ENCODE results near the gene WDR12. TPM values are rescaled to one million over a fixed set of nuclear protein-coding genes. Genes with fewer than 3 reads are reported as not detected.
"Not testable (repeated sequence)": the region's sequence is repeated elsewhere in the genome, so short reads cannot be mapped to it uniquely, and the experiment has no call there.

Gene WDR12
- total RNA-seq, 1 experiment from 2014 or later, result 129 TPM

GRCh38 chr2:202877699-202878098, 33.8 kb downstream of the WDR12 start:
- Histone ChIP-seq H3K4me2 (ENCODE audit: low read depth, low read length, poor library complexity, severe bottlenecking) (no peak overlapping the region), H4K20me1 (ENCODE audit: insufficient read depth, low read depth, low read length) (no peaks in the 10 kb centered on the region), H3K27ac (ENCODE audit: low read length) (no peak overlapping the region), H3K9me2 (replicated peaks; ENCODE audit: insufficient read depth, low read length) (no peaks in the 10 kb centered on the region), H3K4me1 (ENCODE audit: low read length) (peaks cover 4% of the 10 kb centered on the region; the same call in 1 of the 2 replicates), H3K27me3 (ENCODE audit: low read length) (no peaks in the 10 kb centered on the region), H3K9me3 (ENCODE audit: low read length) (no peaks in the 10 kb centered on the region), H3K4me3 (ENCODE audit: low read length) (no peak overlapping the region), H3K9ac (ENCODE audit: low read length) (no peak overlapping the region), H3K79me2 (ENCODE audit: low read length) (no peaks in the 10 kb centered on the region), H3K36me3 (ENCODE audit: insufficient read depth, low read length) (peaks cover 26% of the 10 kb centered on the region), H2AFZ (ENCODE audit: low read length) (no peak overlapping the region)
- no peak for DNase-seq

GRCh38 chr2:202871300-202872141, 40.0 kb downstream of the WDR12 start, which contains the start of gene ICA1L:
ICA1L (minus strand) TSS chr2:202871766; CDS start chr2:202829009, 42,757 bp downstream.
- Histone ChIP-seq H3K79me2 (ENCODE audit: low read length) (peaks cover 10% of the 10 kb centered on the region; the same call in 1 of the 2 replicates), H4K20me1 (ENCODE audit: insufficient read depth, low read depth, low read length) (no peaks in the 10 kb centered on the region), H3K9me2 (replicated peaks; ENCODE audit: insufficient read depth, low read length) (no peaks in the 10 kb centered on the region), H2AFZ (ENCODE audit: low read length) (peak within 1 kb of the TSS; percentile 91), H3K4me3 (ENCODE audit: low read length) (peak within 1 kb of the TSS; percentile 85), H3K27me3 (ENCODE audit: low read length) (no peaks in the 10 kb centered on the region), H3K9me3 (ENCODE audit: low read length) (no peaks in the 10 kb centered on the region), H3K4me1 (ENCODE audit: low read length) (peaks cover 20% of the 10 kb centered on the region), H3K36me3 (ENCODE audit: insufficient read depth, low read length) (no peaks in the 10 kb centered on the region), H3K27ac (ENCODE audit: low read length) (peak within 1 kb of the TSS; percentile 68), H3K4me2 (ENCODE audit: low read depth, low read length, poor library complexity, severe bottlenecking) (peak within 1 kb of the TSS; percentile 89), H3K9ac (ENCODE audit: low read length) (peak within 1 kb of the TSS; percentile 79)
- peak; percentile 89 for DNase-seq

GRCh38 chr2:202870431-202871299, 40.8 kb downstream of the WDR12 start:
- H3K4me1 ChIP-seq (ENCODE audit: low read length), result peaks cover 20% of the 10 kb centered on the region
- peak; percentile 91 for DNase-seq
- H3K4me3 ChIP-seq (ENCODE audit: low read length), result peak overlapping the region; percentile 85
- H3K4me2 ChIP-seq (ENCODE audit: low read depth, low read length, poor library complexity, severe bottlenecking), result peak overlapping the region; percentile 89
- no peaks in the 10 kb centered on the region for H4K20me1 ChIP-seq (ENCODE audit: insufficient read depth, low read depth, low read length)
- peaks cover 10% of the 10 kb centered on the region; the same call in 1 of the 2 replicates for H3K79me2 ChIP-seq (ENCODE audit: low read length)
- H3K9ac ChIP-seq (ENCODE audit: low read length), result peak overlapping the region; percentile 79
- no peaks in the 10 kb centered on the region for H3K9me2 ChIP-seq (replicated peaks; ENCODE audit: insufficient read depth, low read length)
- peak overlapping the region; percentile 91 for H2AFZ ChIP-seq (ENCODE audit: low read length)
- no peaks in the 10 kb centered on the region for H3K27me3 ChIP-seq (ENCODE audit: low read length)
- peak overlapping the region; percentile 68 for H3K27ac ChIP-seq (ENCODE audit: low read length)
- H3K9me3 ChIP-seq (ENCODE audit: low read length), result no peaks in the 10 kb centered on the region
- no peaks in the 10 kb centered on the region for H3K36me3 ChIP-seq (ENCODE audit: insufficient read depth, low read length)

GRCh38 chr2:202861987-202862386, 49.5 kb downstream of the WDR12 start:
- Histone ChIP-seq H3K4me3 (ENCODE audit: low read length) (no peak overlapping the region), H3K27ac (ENCODE audit: low read length) (no peak overlapping the region)

GRCh38 chr2:202858601-202859000, 52.9 kb downstream of the WDR12 start:
- Histone ChIP-seq H3K79me2 (ENCODE audit: low read length) (0 out of 2 replicates have a peak, but pooled peaks cover 3% of the 10 kb centered on the region), H3K4me1 (ENCODE audit: low read length) (no peaks in the 10 kb centered on the region), H3K27ac (ENCODE audit: low read length) (no peak overlapping the region), H4K20me1 (ENCODE audit: insufficient read depth, low read depth, low read length) (no peaks in the 10 kb centered on the region), H2AFZ (ENCODE audit: low read length) (no peak overlapping the region), H3K9me3 (ENCODE audit: low read length) (0 out of 2 replicates have a peak, but pooled peaks cover 4% of the 10 kb centered on the region), H3K9ac (ENCODE audit: low read length) (no peak overlapping the region), H3K36me3 (ENCODE audit: insufficient read depth, low read length) (no peaks in the 10 kb centered on the region), H3K9me2 (replicated peaks; ENCODE audit: insufficient read depth, low read length) (no peaks in the 10 kb centered on the region), H3K27me3 (ENCODE audit: low read length) (no peaks in the 10 kb centered on the region), H3K4me3 (ENCODE audit: low read length) (no peak overlapping the region), H3K4me2 (ENCODE audit: low read depth, low read length, poor library complexity, severe bottlenecking) (no peak overlapping the region)
- DNase-seq, result no peak

More at GRCh38 chr2:202861987-202862386, 49.5 kb downstream of the WDR12 start:
- no peaks in the 10 kb centered on the region for H3K27me3 ChIP-seq (ENCODE audit: low read length)
- H3K79me2 ChIP-seq (ENCODE audit: low read length), result 0 out of 2 replicates have a peak, but pooled peaks cover 3% of the 10 kb centered on the region
- H3K4me2 ChIP-seq (ENCODE audit: low read depth, low read length, poor library complexity, severe bottlenecking), result no peak overlapping the region
- H3K9ac ChIP-seq (ENCODE audit: low read length), result no peak overlapping the region
- H2AFZ ChIP-seq (ENCODE audit: low read length), result no peak overlapping the region
- H3K9me3 ChIP-seq (ENCODE audit: low read length), result 0 out of 2 replicates have a peak, but pooled peaks cover 4% of the 10 kb centered on the region
- no peaks in the 10 kb centered on the region for H3K4me1 ChIP-seq (ENCODE audit: low read length)
- H3K36me3 ChIP-seq (ENCODE audit: insufficient read depth, low read length), result no peaks in the 10 kb centered on the region
- no peaks in the 10 kb centered on the region for H3K9me2 ChIP-seq (replicated peaks; ENCODE audit: insufficient read depth, low read length)
- H4K20me1 ChIP-seq (ENCODE audit: insufficient read depth, low read depth, low read length), result no peaks in the 10 kb centered on the region
- no peak for DNase-seq

GRCh38 chr2:202849343-202849742, 62.1 kb downstream of the WDR12 start:
- H3K9me2 ChIP-seq (replicated peaks; ENCODE audit: insufficient read depth, low read length); H4K20me1 ChIP-seq (ENCODE audit: insufficient read depth, low read depth, low read length); H3K36me3 ChIP-seq (ENCODE audit: insufficient read depth, low read length); DNase-seq; H3K4me2 ChIP-seq (ENCODE audit: low read depth, low read length, poor library complexity, severe bottlenecking); H3K9me3 ChIP-seq (ENCODE audit: low read length); H3K27ac ChIP-seq (ENCODE audit: low read length); H3K27me3 ChIP-seq (ENCODE audit: low read length); H3K4me3 ChIP-seq (ENCODE audit: low read length); H2AFZ ChIP-seq (ENCODE audit: low read length); H3K4me1 ChIP-seq (ENCODE audit: low read length); H3K79me2 ChIP-seq (ENCODE audit: low read length); H3K9ac ChIP-seq (ENCODE audit: low read length): not testable (repeated sequence)

- DNase-seq, result no peak
- H3K4me2 ChIP-seq (ENCODE audit: low read depth, low read length, poor library complexity, severe bottlenecking), result no peak overlapping the region
Observed at GRCh38 chr2:202848813-202849212, 62.7 kb downstream of the WDR12 start.

More at GRCh38 chr2:202848813-202849212, 62.7 kb downstream of the WDR12 start:
- no peaks in the 10 kb centered on the region for H3K27me3 ChIP-seq (ENCODE audit: low read length)
- no peak overlapping the region for H3K9ac ChIP-seq (ENCODE audit: low read length)
- H2AFZ ChIP-seq (ENCODE audit: low read length), result no peak overlapping the region
- peaks cover 5% of the 10 kb centered on the region for H3K4me1 ChIP-seq (ENCODE audit: low read length)
- peaks cover 6% of the 10 kb centered on the region for H3K9me3 ChIP-seq (ENCODE audit: low read length)
- H3K36me3 ChIP-seq (ENCODE audit: insufficient read depth, low read length), result no peaks in the 10 kb centered on the region; the same call in 1 of the 2 replicates
- H3K79me2 ChIP-seq (ENCODE audit: low read length), result 0 out of 2 replicates have a peak, but pooled peaks cover 2% of the 10 kb centered on the region
- H4K20me1 ChIP-seq (ENCODE audit: insufficient read depth, low read depth, low read length), result no peaks in the 10 kb centered on the region
- H3K9me2 ChIP-seq (replicated peaks; ENCODE audit: insufficient read depth, low read length), result no peaks in the 10 kb centered on the region
- no peak overlapping the region for H3K27ac ChIP-seq (ENCODE audit: low read length)
- no peak overlapping the region for H3K4me3 ChIP-seq (ENCODE audit: low read length)
